Measurements from ENCODE around the gene IMPA2. TPM values are rescaled to one million over a fixed set of nuclear protein-coding genes. Genes with fewer than 3 reads are reported as not detected.
"Not testable (repeated sequence)": the region's sequence is repeated elsewhere in the genome, so short reads cannot be mapped to it uniquely, and the experiment has no call there.

IMPA2 gene
- total and polyA plus RNA-seq, 2 of the 13 experiments (the other 11 are each of a cell fraction or from before 2014, with no cell fraction given): 37.8 to 71.8 TPM

DNA sequence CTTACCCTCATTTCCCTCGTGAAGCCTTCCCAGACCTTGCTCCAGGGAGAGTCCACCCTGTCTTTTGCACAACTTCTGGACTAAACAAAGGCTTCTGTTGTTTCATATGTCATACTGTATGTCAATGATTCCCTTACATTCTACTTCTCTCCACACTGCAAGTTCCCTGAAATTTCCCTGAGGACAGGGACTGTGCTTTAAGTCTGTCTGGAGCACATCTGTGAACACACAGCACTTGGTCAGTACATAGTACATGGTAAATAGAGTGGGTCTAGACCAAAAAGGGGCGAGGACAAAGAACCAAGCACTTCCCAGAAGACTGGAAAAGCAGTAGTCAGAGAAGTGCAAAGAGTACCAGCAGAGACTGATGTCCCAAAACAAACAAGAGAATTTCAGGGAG, 23.7 kb upstream of the IMPA2 start (continued):
- no peak for TF ChIP-seq CCAR2 (optimal IDR thresholded peaks at IDR 0.05; ENCODE audit: low read depth, low read length)
- TF ChIP-seq JUND (CRISPR knock-in tag; IDR thresholded peaks at IDR 0.05): no peak
- TF ChIP-seq DPF2 (CRISPR knock-in tag; IDR thresholded peaks at IDR 0.05; ENCODE audit: borderline replicate concordance, low read depth): no peak
- no peak for TF ChIP-seq SRY (CRISPR knock-in tag; IDR thresholded peaks at IDR 0.05)
- TF ChIP-seq, protein P1, sequence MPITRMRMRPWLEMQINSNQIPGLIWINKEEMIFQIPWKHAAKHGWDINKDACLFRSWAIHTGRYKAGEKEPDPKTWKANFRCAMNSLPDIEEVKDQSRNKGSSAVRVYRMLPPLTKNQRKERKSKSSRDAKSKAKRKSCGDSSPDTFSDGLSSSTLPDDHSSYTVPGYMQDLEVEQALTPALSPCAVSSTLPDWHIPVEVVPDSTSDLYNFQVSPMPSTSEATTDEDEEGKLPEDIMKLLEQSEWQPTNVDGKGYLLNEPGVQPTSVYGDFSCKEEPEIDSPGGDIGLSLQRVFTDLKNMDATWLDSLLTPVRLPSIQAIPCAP (CRISPR knock-in tag; IDR thresholded peaks at IDR 0.05; ENCODE audit: low read depth): no peak
- TF ChIP-seq RCOR2 (CRISPR knock-in tag; IDR thresholded peaks at IDR 0.05): 0 out of 2 replicates have a peak, but pooled peaks have one; percentile 37
- no peak for TF ChIP-seq MLLT10 (CRISPR knock-in tag; IDR thresholded peaks at IDR 0.05)
- TF ChIP-seq ZNF263 (CRISPR knock-in tag; IDR thresholded peaks at IDR 0.05): no peak
- no peak for TF ChIP-seq TARDBP (CRISPR knock-in tag; IDR thresholded peaks at IDR 0.05)
- TF ChIP-seq, protein P2, sequence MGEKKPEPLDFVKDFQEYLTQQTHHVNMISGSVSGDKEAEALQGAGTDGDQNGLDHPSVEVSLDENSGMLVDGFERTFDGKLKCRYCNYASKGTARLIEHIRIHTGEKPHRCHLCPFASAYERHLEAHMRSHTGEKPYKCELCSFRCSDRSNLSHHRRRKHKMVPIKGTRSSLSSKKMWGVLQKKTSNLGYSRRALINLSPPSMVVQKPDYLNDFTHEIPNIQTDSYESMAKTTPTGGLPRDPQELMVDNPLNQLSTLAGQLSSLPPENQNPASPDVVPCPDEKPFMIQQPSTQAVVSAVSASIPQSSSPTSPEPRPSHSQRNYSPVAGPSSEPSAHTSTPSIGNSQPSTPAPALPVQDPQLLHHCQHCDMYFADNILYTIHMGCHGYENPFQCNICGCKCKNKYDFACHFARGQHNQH (CRISPR knock-in tag; IDR thresholded peaks at IDR 0.05): peak; percentile 26; the same call in 1 of the 2 replicates
- TF ChIP-seq NR2F6 (IDR thresholded peaks at IDR 0.05): no peak
- TF ChIP-seq NR2F6 (CRISPR knock-in tag; IDR thresholded peaks at IDR 0.05): 0 out of 2 replicates have a peak, but pooled peaks have one; percentile 12
- TF ChIP-seq, protein P3, sequence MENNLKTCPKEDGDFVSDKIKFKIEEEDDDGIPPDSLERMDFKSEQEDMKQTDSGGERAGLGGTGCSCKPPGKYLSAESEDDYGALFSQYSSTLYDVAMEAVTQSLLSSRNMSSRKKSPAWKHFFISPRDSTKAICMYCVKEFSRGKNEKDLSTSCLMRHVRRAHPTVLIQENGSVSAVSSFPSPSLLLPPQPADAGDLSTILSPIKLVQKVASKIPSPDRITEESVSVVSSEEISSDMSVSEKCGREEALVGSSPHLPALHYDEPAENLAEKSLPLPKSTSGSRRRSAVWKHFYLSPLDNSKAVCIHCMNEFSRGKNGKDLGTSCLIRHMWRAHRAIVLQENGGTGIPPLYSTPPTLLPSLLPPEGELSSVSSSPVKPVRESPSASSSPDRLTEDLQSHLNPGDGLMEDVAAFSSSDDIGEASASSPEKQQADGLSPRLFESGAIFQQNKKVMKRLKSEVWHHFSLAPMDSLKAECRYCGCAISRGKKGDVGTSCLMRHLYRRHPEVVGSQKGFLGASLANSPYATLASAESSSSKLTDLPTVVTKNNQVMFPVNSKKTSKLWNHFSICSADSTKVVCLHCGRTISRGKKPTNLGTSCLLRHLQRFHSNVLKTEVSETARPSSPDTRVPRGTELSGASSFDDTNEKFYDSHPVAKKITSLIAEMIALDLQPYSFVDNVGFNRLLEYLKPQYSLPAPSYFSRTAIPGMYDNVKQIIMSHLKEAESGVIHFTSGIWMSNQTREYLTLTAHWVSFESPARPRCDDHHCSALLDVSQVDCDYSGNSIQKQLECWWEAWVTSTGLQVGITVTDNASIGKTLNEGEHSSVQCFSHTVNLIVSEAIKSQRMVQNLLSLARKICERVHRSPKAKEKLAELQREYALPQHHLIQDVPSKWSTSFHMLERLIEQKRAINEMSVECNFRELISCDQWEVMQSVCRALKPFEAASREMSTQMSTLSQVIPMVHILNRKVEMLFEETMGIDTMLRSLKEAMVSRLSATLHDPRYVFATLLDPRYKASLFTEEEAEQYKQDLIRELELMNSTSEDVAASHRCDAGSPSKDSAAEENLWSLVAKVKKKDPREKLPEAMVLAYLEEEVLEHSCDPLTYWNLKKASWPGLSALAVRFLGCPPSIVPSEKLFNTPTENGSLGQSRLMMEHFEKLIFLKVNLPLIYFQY (CRISPR knock-in tag; IDR thresholded peaks at IDR 0.05; ENCODE audit: borderline replicate concordance): no peak
- no peak for TF ChIP-seq RFX3 (CRISPR knock-in tag; IDR thresholded peaks at IDR 0.05)
- 0 out of 2 replicates have a peak, but pooled peaks have one; percentile 7 for TF ChIP-seq IRF2 (CRISPR knock-in tag; IDR thresholded peaks at IDR 0.05)
- TF ChIP-seq, protein P4, sequence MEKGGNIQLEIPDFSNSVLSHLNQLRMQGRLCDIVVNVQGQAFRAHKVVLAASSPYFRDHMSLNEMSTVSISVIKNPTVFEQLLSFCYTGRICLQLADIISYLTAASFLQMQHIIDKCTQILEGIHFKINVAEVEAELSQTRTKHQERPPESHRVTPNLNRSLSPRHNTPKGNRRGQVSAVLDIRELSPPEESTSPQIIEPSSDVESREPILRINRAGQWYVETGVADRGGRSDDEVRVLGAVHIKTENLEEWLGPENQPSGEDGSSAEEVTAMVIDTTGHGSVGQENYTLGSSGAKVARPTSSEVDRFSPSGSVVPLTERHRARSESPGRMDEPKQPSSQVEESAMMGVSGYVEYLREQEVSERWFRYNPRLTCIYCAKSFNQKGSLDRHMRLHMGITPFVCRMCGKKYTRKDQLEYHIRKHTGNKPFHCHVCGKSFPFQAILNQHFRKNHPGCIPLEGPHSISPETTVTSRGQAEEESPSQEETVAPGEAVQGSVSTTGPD (CRISPR knock-in tag; IDR thresholded peaks at IDR 0.05): no peak

DNA sequence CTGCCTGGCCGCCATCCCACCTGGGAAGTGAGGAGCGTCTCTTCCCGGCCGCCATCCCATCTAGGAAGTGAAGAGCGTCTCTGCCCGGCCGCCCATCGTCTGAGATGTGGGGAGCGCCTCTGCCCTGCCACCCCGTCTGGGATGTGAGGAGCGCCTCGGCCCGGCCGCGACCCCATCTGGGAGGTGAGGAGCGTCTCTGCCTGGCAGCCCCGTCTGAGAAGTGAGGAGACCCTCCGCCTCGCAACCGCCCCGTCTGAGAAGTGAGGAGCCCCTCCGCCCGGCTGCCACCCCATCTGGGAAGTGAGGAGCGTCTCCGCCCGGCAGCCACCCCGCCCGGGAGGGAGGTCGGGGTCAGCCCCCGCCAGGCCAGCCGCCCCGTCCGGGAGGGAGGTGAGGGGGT, 21.7 kb upstream of the IMPA2 start:
- H4K20me1 ChIP-seq (ENCODE audit: insufficient read depth, low read length); POLR2A ChIA-PET; ATAC-seq; H3K36me3 ChIP-seq (replicated peaks in 1 of 2; ENCODE audit: control insufficient read depth in 1 of 2, insufficient read depth in 2 of 2, low read length in 2 of 2); DNase-seq (ENCODE audit: low spot score); H3K27ac ChIP-seq (ENCODE audit: extremely low read length, insufficient read depth, low read length); intact Hi-C loops (cut with micrococcal nuclease; ENCODE audit: unreplicated experiment); H3K9me3 ChIP-seq (ENCODE audit: low read length); H3K79me2 ChIP-seq (ENCODE audit: insufficient read depth, low read length); CTCF ChIA-PET (ENCODE audit: low intra/inter-chr PET ratio, low total read pairs); in situ Hi-C loops (cut with HindIII; ENCODE audit: extremely low pct_ligation_motif_present, low pct_unique_long_range_greater_than_20kb); BruUV-seq (replicated peaks); H3K4me2 ChIP-seq (ENCODE audit: low read depth, low read length); FAIRE-seq; H3K27me3 ChIP-seq (ENCODE audit: control insufficient read depth in 1 of 2, insufficient read depth in 2 of 2, low read length in 2 of 2); H2AFZ ChIP-seq (ENCODE audit: low read length); H3K9ac ChIP-seq (ENCODE audit: insufficient read depth, low read depth, low read length); H3K4me3 ChIP-seq (replicated peaks in 1 of 3; ENCODE audit: insufficient read depth in 1 of 3, low read depth in 2 of 3, low read length in 3 of 3): not testable (repeated sequence)
- peaks cover 57% of the 10 kb centered on the region for H3K4me1 ChIP-seq (ENCODE audit: insufficient read depth, low read length)
- 100% methylated on average over 5 of the region's 33 CpGs for WGBS (ENCODE audit: low lambda C conversion rate)

All from HepG2 (cell line).